HepG2 (cell line): Measurements from ENCODE around the gene STBD1.

Experiments used
- KDM4B ChIP-seq: sonication (generic); formaldehyde crosslinking; IDR thresholded peaks from 2 replicates; pipeline ENCODE4 v1.4.0; 2020; ENCODE audit warnings: missing genetic modification reagents
- TAF1 ChIP-seq: sonication (generic); formaldehyde crosslinking; IDR thresholded peaks from 2 replicates; pipeline ENCODE4 v1.4.0; 2020; ENCODE audit warnings: missing genetic modification reagents

- TF ChIP-seq TAF1 (CRISPR knock-in tag) (no peak), KDM4B (no peak)
These were observed 2.0 kb downstream of the STBD1 start for GRCh38 chr4:76308548-76308947.
